Measurements from ENCODE around the gene ESPN.

- TF ChIP-seq DPF2 (IDR thresholded peaks at IDR 0.05), result no peak
- TF ChIP-seq RELA (IDR thresholded peaks at IDR 0.05; ENCODE audit: borderline replicate concordance, partially characterized antibody), result no peak
- no peak for TF ChIP-seq SP1 (IDR thresholded peaks at IDR 0.05; ENCODE audit: low read depth, low read length)
- no peak for TF ChIP-seq POLR2A (IDR thresholded peaks at IDR 0.05; ENCODE audit: low read depth, low read length)
- TF ChIP-seq POLR2AphosphoS5 (IDR thresholded peaks at IDR 0.05; ENCODE audit: low read length), result no peak
- no peak for TF ChIP-seq NBN (IDR thresholded peaks at IDR 0.05)
- TF ChIP-seq MAX (IDR thresholded peaks at IDR 0.05; ENCODE audit: low read depth, low read length), result no peak
- TF ChIP-seq SIN3A (IDR thresholded peaks at IDR 0.05; ENCODE audit: low read depth, low read length), result no peak
- TF ChIP-seq SRF (IDR thresholded peaks at IDR 0.05; ENCODE audit: low read depth in 2 of 2, low read length in 2 of 2), result no peak
- no peak for TF ChIP-seq CTCF (IDR thresholded peaks at IDR 0.05 in 2 of 3, conservative IDR thresholded peaks at IDR 0.05 in 1 of 3; ENCODE audit: control insufficient read depth in 2 of 3, extremely low read depth in 1 of 3, insufficient read depth in 1 of 3, low read depth in 3 of 3, low read length in 3 of 3)
- no peak for TF ChIP-seq TAF1 (IDR thresholded peaks at IDR 0.05; ENCODE audit: borderline replicate concordance, low read depth, low read length)
- TF ChIP-seq MXI1 (IDR thresholded peaks at IDR 0.05; ENCODE audit: low read depth, low read length), result no peak
- no peak for TF ChIP-seq BCL3 (IDR thresholded peaks at IDR 0.05; ENCODE audit: borderline replicate concordance, insufficient read depth, low read depth, low read length, poor library complexity, severe bottlenecking)
Observed at GRCh38 chr1:6468729-6469461, 44.3 kb downstream of the ESPN start.

All from GM12878 (cell line).